ENCODE data around the gene DGKI.

DNA sequence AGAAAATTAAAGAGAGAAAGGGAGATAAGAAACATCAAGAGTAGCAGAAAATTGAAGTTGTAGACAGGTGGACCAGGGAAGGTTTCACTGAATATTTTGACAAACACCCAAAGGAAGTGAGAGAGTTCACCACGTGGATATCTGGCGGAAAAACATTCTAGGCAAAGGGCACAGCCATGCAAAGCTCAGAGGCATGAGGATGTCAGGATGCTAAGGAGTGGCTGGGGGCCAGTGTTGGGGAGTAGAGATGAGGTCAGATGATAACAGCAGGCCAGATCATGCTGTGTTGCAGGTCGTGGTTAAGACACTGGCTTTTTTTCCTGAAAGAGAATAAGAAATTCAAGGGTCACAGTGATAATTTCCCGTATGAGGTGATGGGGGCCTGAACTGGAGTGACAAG is 181.9 kb downstream of the DGKI start:
- TF ChIP-seq, protein P1, sequence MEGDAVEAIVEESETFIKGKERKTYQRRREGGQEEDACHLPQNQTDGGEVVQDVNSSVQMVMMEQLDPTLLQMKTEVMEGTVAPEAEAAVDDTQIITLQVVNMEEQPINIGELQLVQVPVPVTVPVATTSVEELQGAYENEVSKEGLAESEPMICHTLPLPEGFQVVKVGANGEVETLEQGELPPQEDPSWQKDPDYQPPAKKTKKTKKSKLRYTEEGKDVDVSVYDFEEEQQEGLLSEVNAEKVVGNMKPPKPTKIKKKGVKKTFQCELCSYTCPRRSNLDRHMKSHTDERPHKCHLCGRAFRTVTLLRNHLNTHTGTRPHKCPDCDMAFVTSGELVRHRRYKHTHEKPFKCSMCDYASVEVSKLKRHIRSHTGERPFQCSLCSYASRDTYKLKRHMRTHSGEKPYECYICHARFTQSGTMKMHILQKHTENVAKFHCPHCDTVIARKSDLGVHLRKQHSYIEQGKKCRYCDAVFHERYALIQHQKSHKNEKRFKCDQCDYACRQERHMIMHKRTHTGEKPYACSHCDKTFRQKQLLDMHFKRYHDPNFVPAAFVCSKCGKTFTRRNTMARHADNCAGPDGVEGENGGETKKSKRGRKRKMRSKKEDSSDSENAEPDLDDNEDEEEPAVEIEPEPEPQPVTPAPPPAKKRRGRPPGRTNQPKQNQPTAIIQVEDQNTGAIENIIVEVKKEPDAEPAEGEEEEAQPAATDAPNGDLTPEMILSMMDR (IDR thresholded peaks at IDR 0.05): no peak
- TF ChIP-seq POLR2A (IDR thresholded peaks at IDR 0.05): no peak

Measured in stomach (tissue), 4 donors.